Sigmoid colon (tissue), 7 donors: Measurements from ENCODE around the gene MAGI2. TPM values are rescaled to one million over a fixed set of nuclear protein-coding genes. Genes with fewer than 3 reads are reported as not detected.
"Not testable (repeated sequence)": the region's sequence is repeated elsewhere in the genome, so short reads cannot be mapped to it uniquely, and the experiment has no call there.

Source experiments
- DNase-seq: peaks from one replicate; pipeline ENCODE4 v3.0.0-alpha.2; 2019
- H3K27ac ChIP-seq, 4 donors: fragments of 200-600 bp; sonication (generic); one replicate each; pipeline ENCODE4 v1.5.1; 2016 to 2019; ENCODE audit warnings: mild to moderate bottlenecking in 1 of 4
- H3K27me3 ChIP-seq, 3 donors: fragments of 200-600 bp; sonication (generic); one replicate each; pipeline ENCODE4 v1.5.1; 2019; ENCODE audit warnings: mild to moderate bottlenecking in 1 of 3
- H3K36me3 ChIP-seq, 4 donors: fragments of 200-600 bp; sonication (generic); one replicate each; pipeline ENCODE4 v1.5.1; 2016 to 2019
- H3K4me1 ChIP-seq, 4 donors: fragments of 200-600 bp; sonication (generic); one replicate each; pipeline ENCODE4 v1.5.1; 2017 to 2019
- H3K4me3 ChIP-seq, 4 donors: fragments of 200-600 bp; sonication (generic); one replicate each; pipeline ENCODE4 v1.5.1; 2017 to 2019; ENCODE audit warnings: mild to moderate bottlenecking in 2 of 4, moderate library complexity in 1 of 4
- H3K9me3 ChIP-seq, 4 donors: fragments of 200-600 bp in 3 of 4; sonication (generic) in 3 of 4; one replicate each; pipeline versions ENCODE4 v1.5.1 to v1.6.1; 2013 to 2019
- CTCF ChIP-seq, 4 experiments: fragments of 450-650 bp in 3 of 4; fragments of 200-600 bp in 1 of 4; IDR thresholded peaks; one replicate each; pipeline ENCODE4 v1.5.1; 2016 to 2019; ENCODE audit warnings: antibody characterized with exemption in 4 of 4, mild to moderate bottlenecking in 3 of 4, moderate library complexity in 2 of 4
- EP300 ChIP-seq, 4 donors: sonication (generic); formaldehyde crosslinking; IDR thresholded peaks; one replicate each; pipeline ENCODE4 v1.6.1; 2017; ENCODE audit warnings: antibody characterized with exemption in 4 of 4
- POLR2A ChIP-seq, 2 donors: fragments of 450-650 bp; IDR thresholded peaks; one replicate each; pipeline ENCODE4 v1.6.1; 2016; ENCODE audit warnings: antibody characterized with exemption in 2 of 2, mild to moderate bottlenecking in 2 of 2, moderate library complexity in 2 of 2
- POLR2AphosphoS5 ChIP-seq, 4 donors: sonication (generic); formaldehyde crosslinking; IDR thresholded peaks; one replicate each; pipeline ENCODE4 v1.6.1; 2017; ENCODE audit warnings: antibody characterized with exemption in 4 of 4
- WGBS, 2 donors: extraction: QIAGEN DNeasy Blood & Tissue Kit; methylation state at CpG; one replicate each; pipeline ENCODE4 v1.1.7; 2013; 5-methylcytosine and 5-hydroxymethylcytosine counted together
- intact Hi-C: fragments of 100-400 bp; cut with DNase I; formaldehyde crosslinking; loops from one replicate; pipeline ENCODE4 v1.15.1; 2023
- polyA plus RNA-seq, 3 donors: library from polyadenylated mRNA; stranded (reverse); fragments of 200-250 nt; gene quantifications; one replicate each; pipeline ENCODE4 v1.2.3, GENCODE V29; 2013
- total RNA-seq, 4 donors: library from RNA; depleted of rRNA; stranded (reverse); fragments of >200 nt; gene quantifications; one replicate each; pipeline ENCODE4 v1.1.0, GENCODE V29; 2016
- donor health status: healthy with polysubstance abuse.
- donor health status: Bipolar disorder and iron deficiency.
- donor health status: healthy.

MAGI2 gene
- total and polyA plus RNA-seq, 7 donors: 0.69 to 26.9 (median 14.7) TPM

GRCh38 chr7:78578686-78579085 lies 874.8 kb downstream of the MAGI2 start:
- TF ChIP-seq POLR2AphosphoS5 (IDR thresholded peaks at IDR 0.05) (no peak), POLR2A (IDR thresholded peaks at IDR 0.05) (no peak), CTCF (IDR thresholded peaks at IDR 0.05) (no peak), EP300 (IDR thresholded peaks at IDR 0.05) (no peak)

GRCh38 chr7:78577174-78577952 lies 876.1 kb downstream of the MAGI2 start:
- H3K36me3 ChIP-seq, DNase-seq, H3K27me3 ChIP-seq, H3K9me3 ChIP-seq, H3K4me1 ChIP-seq, intact Hi-C loops, H3K27ac ChIP-seq, H3K4me3 ChIP-seq: not testable (repeated sequence)
- WGBS, 2 donors: 70 to 82% methylated on average over 7 of the region's 7 CpGs

More at GRCh38 chr7:78578686-78579085, 874.8 kb downstream of the MAGI2 start:
- Histone ChIP-seq H3K27me3 (no peaks in the 10 kb centered on the region), H3K9me3 (no peaks in the 10 kb centered on the region), H3K36me3 (no peaks in the 10 kb centered on the region), H3K4me1 (no peaks in the 10 kb centered on the region), H3K27ac (no peak overlapping the region), H3K4me3 (no peak overlapping the region)
- WGBS, 2 donors: 36 to 41% methylated on average over 2 of the region's 2 CpGs
- no peak for DNase-seq
- intact Hi-C loops: no loop called here

- H3K36me3 ChIP-seq: no peaks in the 10 kb centered on the region
- H3K27ac ChIP-seq: no peak overlapping the region
- H3K4me3 ChIP-seq: no peak overlapping the region
- no peaks in the 10 kb centered on the region for H3K4me1 ChIP-seq
- DNase-seq: no peak
- H3K27me3 ChIP-seq: no peaks in the 10 kb centered on the region
- intact Hi-C loops: no loop called here
- no peak for TF ChIP-seq POLR2AphosphoS5 (IDR thresholded peaks at IDR 0.05)
- TF ChIP-seq CTCF (IDR thresholded peaks at IDR 0.05): no peak
- no peak for TF ChIP-seq EP300 (IDR thresholded peaks at IDR 0.05)
- TF ChIP-seq POLR2A (IDR thresholded peaks at IDR 0.05): no peak
- no peaks in the 10 kb centered on the region for H3K9me3 ChIP-seq
Measured at GRCh38 chr7:78576236-78576635, 877.2 kb downstream of the MAGI2 start.

GRCh38 chr7:78571292-78571691 lies 882.2 kb downstream of the MAGI2 start:
- no peaks in the 10 kb centered on the region for H3K36me3 ChIP-seq
- TF ChIP-seq POLR2AphosphoS5 (IDR thresholded peaks at IDR 0.05): no peak
- TF ChIP-seq CTCF (IDR thresholded peaks at IDR 0.05): no peak
- no peak for TF ChIP-seq EP300 (IDR thresholded peaks at IDR 0.05)
- no peak for TF ChIP-seq POLR2A (IDR thresholded peaks at IDR 0.05)
- WGBS, 2 donors: 42 to 79% methylated on average over 1 of the region's 1 CpG
- DNase-seq: no peak
- H3K9me3 ChIP-seq: no peaks in the 10 kb centered on the region
- intact Hi-C loops: no loop called here
- no peaks in the 10 kb centered on the region for H3K27me3 ChIP-seq
- no peak overlapping the region for H3K4me3 ChIP-seq
- no peaks in the 10 kb centered on the region for H3K4me1 ChIP-seq
- no peak overlapping the region for H3K27ac ChIP-seq

GRCh38 chr7:78568690-78569089 lies 884.8 kb downstream of the MAGI2 start:
- Histone ChIP-seq H3K4me3 (no peak overlapping the region), H3K9me3 (no peaks in the 10 kb centered on the region), H3K36me3 (no peaks in the 10 kb centered on the region), H3K27ac (no peak overlapping the region), H3K4me1 (no peaks in the 10 kb centered on the region), H3K27me3 (no peaks in the 10 kb centered on the region)
- no peak for DNase-seq
- WGBS, 2 donors: 87 to 91% methylated on average over 4 of the region's 4 CpGs
- TF ChIP-seq POLR2AphosphoS5 (IDR thresholded peaks at IDR 0.05): no peak
- no peak for TF ChIP-seq POLR2A (IDR thresholded peaks at IDR 0.05)
- intact Hi-C loops: no loop called here

GRCh38 chr7:78567836-78568235 lies 885.6 kb downstream of the MAGI2 start:
- Histone ChIP-seq H3K27ac (no peak overlapping the region), H3K4me3 (no peak overlapping the region), H3K9me3 (no peaks in the 10 kb centered on the region), H3K4me1 (no peaks in the 10 kb centered on the region), H3K27me3 (no peaks in the 10 kb centered on the region), H3K36me3 (no peaks in the 10 kb centered on the region)
- TF ChIP-seq EP300 (IDR thresholded peaks at IDR 0.05) (no peak), CTCF (IDR thresholded peaks at IDR 0.05) (no peak), POLR2A (IDR thresholded peaks at IDR 0.05) (no peak), POLR2AphosphoS5 (IDR thresholded peaks at IDR 0.05) (no peak)
- 72 to 73% methylated on average over 2 of the region's 2 CpGs for WGBS, 2 donors
- intact Hi-C loops: no loop called here
- no peak for DNase-seq
